HG03045 (cell line): ENCODE measurements around the gene TARBP1.
"Not testable (repeated sequence)": the region's sequence is repeated elsewhere in the genome, so short reads cannot be mapped to it uniquely, and the experiment has no call there.

ENCODE experiments used
- ATAC-seq: cut with Tn5 transposase; IDR thresholded peaks from one replicate; pipeline ENCODE4 v1.9.1; 2021; ENCODE audit warnings: mild to moderate bottlenecking, moderate library complexity; ENCODE audit not compliant: unreplicated experiment

The TARBP1 gene

GRCh38 chr1:234396871-234397270, 82.1 kb downstream of the TARBP1 start:
- ATAC-seq = no peak

GRCh38 chr1:234396092-234396491, 82.9 kb downstream of the TARBP1 start:
- ATAC-seq = no peak

- no peak for ATAC-seq
Observed at GRCh38 chr1:234395297-234395696, 83.7 kb downstream of the TARBP1 start.

- no peak for ATAC-seq
Observed at GRCh38 chr1:234393190-234393589, 85.8 kb downstream of the TARBP1 start.

GRCh38 chr1:234388094-234388493, 90.9 kb downstream of the TARBP1 start:
- ATAC-seq = no peak

GRCh38 chr1:234386122-234386521, 92.9 kb downstream of the TARBP1 start:
- no peak for ATAC-seq

GRCh38 chr1:234381699-234382555, 97.1 kb downstream of the TARBP1 start:
- ATAC-seq = no peak

- not testable (repeated sequence) for ATAC-seq
Observed at GRCh38 chr1:234379591-234380109, 99.3 kb downstream of the TARBP1 start.

GRCh38 chr1:234375672-234376071, 103.3 kb downstream of the TARBP1 start:
- ATAC-seq = no peak

GRCh38 chr1:234373959-234374254, 105.1 kb downstream of the TARBP1 start:
- peak; percentile 26 for ATAC-seq

- peak; percentile 95 for ATAC-seq
Observed at GRCh38 chr1:234373064-234373958, 105.7 kb downstream of the TARBP1 start, which contains the start of gene COA6. COA6 (plus strand) TSS chr1:234373456; CDS start chr1:234373467, 11 bp downstream.

- no peak for ATAC-seq
Observed at GRCh38 chr1:234372011-234372757, 106.8 kb downstream of the TARBP1 start.

- no peak for ATAC-seq
Observed at GRCh38 chr1:234371414-234371813, 107.6 kb downstream of the TARBP1 start.

GRCh38 chr1:234369784-234370183, 109.2 kb downstream of the TARBP1 start:
- no peak for ATAC-seq

GRCh38 chr1:234369033-234369430, 109.9 kb downstream of the TARBP1 start:
- ATAC-seq = no peak

GRCh38 chr1:234368320-234369032, 110.5 kb downstream of the TARBP1 start:
- ATAC-seq = no peak

GRCh38 chr1:234362558-234362957, 116.4 kb downstream of the TARBP1 start:
- no peak for ATAC-seq

- ATAC-seq = no peak
Observed at GRCh38 chr1:234361102-234361603, 117.8 kb downstream of the TARBP1 start.

GRCh38 chr1:234357831-234358230, 121.1 kb downstream of the TARBP1 start:
- no peak for ATAC-seq
